DND-41 (cell line): ENCODE data around the gene GRIN2A.
A peak's percentile ranks its signal among the peaks of the same experiment; 100 is the strongest.

Experiments
- ATAC-seq: fragments of 200-7000 bp; cut with Tn5 transposase; 3 replicates; pipeline ENCODE4 v1.9.1; 2021; ENCODE audit warnings: low read depth; ENCODE audit not compliant: insufficient read depth
- DNase-seq: peaks from one replicate; pipeline ENCODE4 v3.0.0-alpha.2; 2020
- H2AFZ ChIP-seq: 2 replicates; pipeline ENCODE4 v1.6.0; 2012; ENCODE audit warnings: low read depth, low read length
- H3K27ac ChIP-seq: 2 replicates; pipeline ENCODE4 v1.5.1; 2012; ENCODE audit warnings: low read length, inconsistent platforms
- H3K27me3 ChIP-seq: fragments of 200-600 bp; sonication (generic); 2 replicates; pipeline ENCODE4 v1.6.0; 2012; ENCODE audit warnings: low read length, mild to moderate bottlenecking, inconsistent platforms; ENCODE audit not compliant: insufficient read depth, poor library complexity
- H3K36me3 ChIP-seq: 2 replicates; pipeline ENCODE4 v1.5.1; 2012; ENCODE audit warnings: low read length, inconsistent platforms; ENCODE audit not compliant: insufficient read depth
- H3K4me1 ChIP-seq: 2 replicates; pipeline ENCODE4 v1.5.1; 2012; ENCODE audit warnings: mild to moderate bottlenecking, low read length; ENCODE audit not compliant: insufficient read depth
- H3K4me2 ChIP-seq: 2 replicates; pipeline ENCODE4 v1.6.0; 2012; ENCODE audit warnings: mild to moderate bottlenecking, moderate library complexity, low read length, inconsistent platforms; ENCODE audit not compliant: insufficient read depth
- H3K4me3 ChIP-seq, 2 experiments: fragments of 200-600 bp in 1 of 2; shearing (Covaris generic) in 1 of 2; 2 replicates each; pipeline ENCODE4 v1.5.1; 2012 to 2016; ENCODE audit warnings: inconsistent platforms in 2 of 2, low read length in 2 of 2, mild to moderate bottlenecking in 2 of 2, low read depth in 1 of 2, moderate library complexity in 1 of 2
- H3K79me2 ChIP-seq: 2 replicates; pipeline ENCODE4 v1.6.0; 2012; ENCODE audit warnings: low read length, inconsistent platforms; ENCODE audit not compliant: insufficient read depth
- H3K9ac ChIP-seq: 2 replicates; pipeline ENCODE4 v1.6.0; 2012; ENCODE audit warnings: low read depth, mild to moderate bottlenecking, inconsistent platforms, low read length, moderate library complexity
- H3K9me3 ChIP-seq: 2 replicates; pipeline ENCODE4 v1.5.1; 2012; ENCODE audit warnings: low read length, moderate library complexity, mild to moderate bottlenecking, inconsistent platforms; ENCODE audit not compliant: insufficient read depth, severe bottlenecking
- H4K20me1 ChIP-seq: 2 replicates; pipeline ENCODE4 v1.6.0; 2012; ENCODE audit warnings: low read length; ENCODE audit not compliant: insufficient read depth
- CTCF ChIP-seq: IDR thresholded peaks from 2 replicates; pipeline ENCODE4 v1.5.1; 2012; ENCODE audit warnings: borderline replicate concordance, low read length, moderate library complexity, mild to moderate bottlenecking; ENCODE audit not compliant: poor library complexity, severe bottlenecking; ENCODE audit errors: extremely low read depth
- EZH2 ChIP-seq: IDR thresholded peaks from 3 replicates; pipeline ENCODE4 v1.6.1; 2012; ENCODE audit warnings: borderline replicate concordance, low read depth, mild to moderate bottlenecking, moderate library complexity, low read length, inconsistent platforms; ENCODE audit not compliant: severe bottlenecking

Gene GRIN2A

GRCh38 chr16:9836118-9836736, 346.0 kb downstream of the GRIN2A start:
- H3K27me3 ChIP-seq = no peaks in the 10 kb centered on the region
- no peak overlapping the region for H3K4me2 ChIP-seq
- no peaks in the 10 kb centered on the region for H3K79me2 ChIP-seq
- no peaks in the 10 kb centered on the region for H3K9me3 ChIP-seq
- H3K4me3 ChIP-seq = no peak overlapping the region
- H3K27ac ChIP-seq = no peak overlapping the region
- TF ChIP-seq CTCF = no peak
- TF ChIP-seq EZH2 = no peak
- H2AFZ ChIP-seq = no peak overlapping the region
- no peaks in the 10 kb centered on the region for H3K36me3 ChIP-seq
- ATAC-seq (no peak), DNase-seq (peak; percentile 51)
- H3K4me1 ChIP-seq = no peaks in the 10 kb centered on the region
- H4K20me1 ChIP-seq = no peaks in the 10 kb centered on the region
- H3K9ac ChIP-seq = no peak overlapping the region

- no peak overlapping the region for H2AFZ ChIP-seq
- H3K4me1 ChIP-seq = no peaks in the 10 kb centered on the region
- no peaks in the 10 kb centered on the region for H3K36me3 ChIP-seq
- no peak overlapping the region for H3K27ac ChIP-seq
- no peak for TF ChIP-seq CTCF
- TF ChIP-seq EZH2 = no peak
- DNase-seq (no peak), ATAC-seq (no peak)
- no peak overlapping the region for H3K4me3 ChIP-seq
- H4K20me1 ChIP-seq = no peaks in the 10 kb centered on the region
- no peaks in the 10 kb centered on the region for H3K27me3 ChIP-seq
- H3K4me2 ChIP-seq = no peak overlapping the region
- no peak overlapping the region for H3K9ac ChIP-seq
- H3K9me3 ChIP-seq = no peaks in the 10 kb centered on the region
- no peaks in the 10 kb centered on the region for H3K79me2 ChIP-seq
These were observed 355.0 kb downstream of the GRIN2A start for GRCh38 chr16:9827062-9827752.

- H2AFZ ChIP-seq = no peak overlapping the region
- TF ChIP-seq EZH2 = no peak
- no peak for TF ChIP-seq CTCF
These were observed 355.6 kb downstream of the GRIN2A start for GRCh38 chr16:9826656-9827055.

More at GRCh38 chr16:9826656-9827055, 355.6 kb downstream of the GRIN2A start:
- no peak overlapping the region for H3K9ac ChIP-seq
- no peak overlapping the region for H3K27ac ChIP-seq
- no peaks in the 10 kb centered on the region for H3K36me3 ChIP-seq
- no peak for DNase-seq
- H3K4me1 ChIP-seq = no peaks in the 10 kb centered on the region
- no peaks in the 10 kb centered on the region for H3K9me3 ChIP-seq
- H3K4me3 ChIP-seq = no peak overlapping the region
- no peak for ATAC-seq
- no peaks in the 10 kb centered on the region for H4K20me1 ChIP-seq
- no peak overlapping the region for H3K4me2 ChIP-seq
- H3K79me2 ChIP-seq = no peaks in the 10 kb centered on the region
- no peaks in the 10 kb centered on the region for H3K27me3 ChIP-seq
